Gastrocnemius medialis (tissue), 4 donors: ENCODE measurements around the gene C1orf116. TPM values are rescaled to one million over a fixed set of nuclear protein-coding genes. Genes with fewer than 3 reads are reported as not detected.

ENCODE experiments used
- ATAC-seq, 2 donors: fragments of 150-250 bp; one replicate each; pipeline ENCODE4 v1.9.1; 2016
- DNase-seq, 2 donors: peaks; one replicate each; pipeline ENCODE4 v3.0.0-alpha.2; 2019
- H3K27ac ChIP-seq, 4 donors: fragments of 200-600 bp; sonication (generic); 1 replicate in 1 of 4; 2 replicates in 3 of 4; pipeline ENCODE4 v1.5.1; 2016 to 2018; ENCODE audit warnings: mild to moderate bottlenecking in 2 of 4, moderate library complexity in 1 of 4
- H3K27me3 ChIP-seq, 3 donors: fragments of 200-600 bp; sonication (generic) in 2 of 3; 1 replicate in 1 of 3; 2 replicates in 2 of 3; pipeline versions ENCODE4 v1.5.1 to v1.6.0; 2016 to 2019; ENCODE audit warnings: mild to moderate bottlenecking in 1 of 3, moderate library complexity in 1 of 3
- H3K36me3 ChIP-seq, 2 donors: fragments of 200-600 bp; sonication (generic) in 1 of 2; one replicate each; pipeline ENCODE4 v1.5.1; 2017 to 2018
- H3K4me1 ChIP-seq, 2 donors: fragments of 200-600 bp; sonication (generic) in 1 of 2; one replicate each; pipeline ENCODE4 v1.5.1; 2016 to 2017; ENCODE audit warnings: mild to moderate bottlenecking in 2 of 2
- H3K4me3 ChIP-seq, 4 donors: fragments of 200-600 bp; sonication (generic) in 3 of 4; 1 replicate in 1 of 4; 2 replicates in 3 of 4; pipeline ENCODE4 v1.5.1; 2016 to 2019; ENCODE audit warnings: mild to moderate bottlenecking in 2 of 4
- H3K9me3 ChIP-seq, 3 donors: fragments of 200-600 bp; sonication (generic) in 2 of 3; 1 replicate in 1 of 3; 2 replicates in 2 of 3; pipeline ENCODE4 v1.5.1; 2016 to 2019
- POLR2A ChIP-seq, 2 donors: fragments of 450-650 bp; IDR thresholded peaks; one replicate each; pipeline ENCODE4 v1.6.1; 2017; ENCODE audit warnings: antibody characterized with exemption in 2 of 2, mild to moderate bottlenecking in 2 of 2, moderate library complexity in 2 of 2
- in situ Hi-C, 4 donors: fragments of 200-750 bp; cut with MboI; loops; one replicate each; pipeline versions ENCODE4 v1.15.0 to v1.8.0; 2017; ENCODE audit warnings: low sequenced_read_pairs in 4 of 4
- intact Hi-C: fragments of 100-400 bp; cut with DNase I; formaldehyde crosslinking; loops from one replicate; pipeline ENCODE4 v1.15.1; 2023; ENCODE audit warnings: low total_unique reads
- total RNA-seq, 4 donors: library from RNA; depleted of rRNA; stranded (reverse); fragments of >200 nt; gene quantifications; one replicate each; pipeline versions ENCODE4 v1.1.0 to v1.2.3, GENCODE V29; 2016
- TF ChIP-seq, protein P1 (sequence below), 5 experiments: fragments of 450-650 bp in 3 of 5; fragments of 200-600 bp in 2 of 5; sonication (generic) in 2 of 5; IDR thresholded peaks in 4 of 5; conservative IDR thresholded peaks in 1 of 5; 1 replicate in 4 of 5; 2 replicates in 1 of 5; pipeline ENCODE4 v1.5.1; 2016 to 2019; ENCODE audit warnings: antibody characterized with exemption in 5 of 5, mild to moderate bottlenecking in 3 of 5, moderate library complexity in 3 of 5

C1orf116 gene
- total RNA-seq, 4 donors from 2014 or later: 0.46 to 1.1 (median 0.65) TPM

DNA sequence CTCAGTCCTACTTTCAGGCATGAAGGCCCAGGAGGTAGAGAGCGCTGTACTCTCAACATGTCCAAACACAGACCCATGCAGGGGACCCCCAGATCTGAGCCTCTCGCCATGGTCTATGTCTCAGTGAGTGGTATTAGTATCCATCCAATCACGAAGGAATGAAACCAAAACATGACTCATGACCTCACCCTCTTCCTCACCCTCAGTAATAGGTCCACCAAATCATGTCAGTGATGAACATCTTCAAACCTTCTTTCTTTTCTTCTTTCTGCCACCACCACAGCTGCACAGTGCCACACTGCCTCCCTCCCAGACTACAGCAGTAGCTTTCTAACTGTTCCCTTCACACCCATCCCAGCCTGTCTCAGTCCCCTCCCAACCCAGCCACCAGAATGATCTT is 16.8 kb downstream of the C1orf116 start:
- TF ChIP-seq, protein P1, sequence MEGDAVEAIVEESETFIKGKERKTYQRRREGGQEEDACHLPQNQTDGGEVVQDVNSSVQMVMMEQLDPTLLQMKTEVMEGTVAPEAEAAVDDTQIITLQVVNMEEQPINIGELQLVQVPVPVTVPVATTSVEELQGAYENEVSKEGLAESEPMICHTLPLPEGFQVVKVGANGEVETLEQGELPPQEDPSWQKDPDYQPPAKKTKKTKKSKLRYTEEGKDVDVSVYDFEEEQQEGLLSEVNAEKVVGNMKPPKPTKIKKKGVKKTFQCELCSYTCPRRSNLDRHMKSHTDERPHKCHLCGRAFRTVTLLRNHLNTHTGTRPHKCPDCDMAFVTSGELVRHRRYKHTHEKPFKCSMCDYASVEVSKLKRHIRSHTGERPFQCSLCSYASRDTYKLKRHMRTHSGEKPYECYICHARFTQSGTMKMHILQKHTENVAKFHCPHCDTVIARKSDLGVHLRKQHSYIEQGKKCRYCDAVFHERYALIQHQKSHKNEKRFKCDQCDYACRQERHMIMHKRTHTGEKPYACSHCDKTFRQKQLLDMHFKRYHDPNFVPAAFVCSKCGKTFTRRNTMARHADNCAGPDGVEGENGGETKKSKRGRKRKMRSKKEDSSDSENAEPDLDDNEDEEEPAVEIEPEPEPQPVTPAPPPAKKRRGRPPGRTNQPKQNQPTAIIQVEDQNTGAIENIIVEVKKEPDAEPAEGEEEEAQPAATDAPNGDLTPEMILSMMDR (IDR thresholded peaks at IDR 0.05 in 4 of 5, conservative IDR thresholded peaks at IDR 0.05 in 1 of 5): no peak
- no peak for TF ChIP-seq POLR2A (IDR thresholded peaks at IDR 0.05)
- DNase-seq (no peak), ATAC-seq (no peak)
- no peak overlapping the region for H3K27ac ChIP-seq
- intact Hi-C loops (no loop called here), in situ Hi-C loops (no loop called here)
- H3K4me1 ChIP-seq: no peaks in the 10 kb centered on the region
- H3K27me3 ChIP-seq: no peaks in the 10 kb centered on the region
- H3K36me3 ChIP-seq: no peaks in the 10 kb centered on the region
- no peak overlapping the region for H3K4me3 ChIP-seq
- H3K9me3 ChIP-seq: no peaks in the 10 kb centered on the region

DNA sequence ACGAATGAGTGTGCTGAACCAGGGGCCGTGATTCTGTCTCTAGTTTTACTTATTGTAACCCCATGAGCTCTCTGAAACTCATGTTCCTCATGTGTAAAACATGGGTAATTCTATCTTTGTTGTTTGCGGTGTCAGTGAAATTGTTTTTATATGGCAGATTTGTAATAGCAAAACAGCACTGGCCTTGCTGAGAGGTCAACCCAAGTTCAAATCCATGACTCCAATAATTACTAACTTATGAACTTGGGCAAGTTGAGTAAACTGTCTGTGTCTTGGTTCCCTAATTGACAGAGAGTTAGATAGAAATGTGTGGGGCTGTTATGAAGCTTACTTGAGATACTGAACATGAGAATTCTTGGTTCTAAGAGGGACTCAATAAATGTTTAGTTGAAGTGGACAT is 17.8 kb downstream of the C1orf116 start:
- no peak overlapping the region for H3K27ac ChIP-seq

DNA sequence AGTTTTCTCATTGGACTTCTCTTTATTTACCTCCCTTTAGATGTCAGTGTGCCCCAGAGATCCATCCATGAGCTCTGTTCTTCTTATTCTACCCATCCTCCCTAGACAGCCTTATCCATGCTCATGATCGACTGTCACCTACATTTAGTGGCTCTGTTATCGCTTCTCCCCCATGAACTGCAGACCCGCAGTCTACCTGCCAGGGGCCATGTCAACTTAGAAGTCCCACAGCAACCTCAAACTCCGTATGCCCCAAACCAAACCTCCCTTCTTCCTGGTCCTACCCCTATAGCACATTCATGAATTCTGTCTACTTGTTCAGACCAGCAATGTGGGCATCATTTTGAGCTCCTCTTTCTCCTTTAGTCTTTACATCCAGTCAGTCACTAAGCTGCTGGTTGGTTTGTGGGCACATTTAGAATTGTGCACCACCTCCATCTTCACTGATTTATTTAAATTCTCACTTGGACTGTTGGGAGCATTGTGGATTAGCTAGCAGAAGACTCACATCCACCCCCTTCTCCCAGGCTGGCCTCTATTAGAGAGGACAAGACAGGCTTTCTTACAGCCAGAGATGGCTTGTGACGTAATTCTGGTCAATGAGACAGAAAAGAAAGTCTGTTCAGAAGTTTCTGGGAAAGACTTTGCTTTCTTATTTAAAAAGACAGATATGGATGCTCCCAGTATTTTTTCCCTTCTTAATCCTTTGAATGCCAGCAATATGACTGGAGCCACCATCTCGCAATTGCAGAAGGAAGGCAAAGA is 19.1 kb downstream of the C1orf116 start:
- intact Hi-C loops: no loop called here
- H3K36me3 ChIP-seq: no peaks in the 10 kb centered on the region

More for the DNA sequence above, 17.8 kb downstream of the C1orf116 start:
- Histone ChIP-seq H3K36me3 (no peaks in the 10 kb centered on the region), H3K9me3 (no peaks in the 10 kb centered on the region), H3K4me3 (no peak overlapping the region), H3K27me3 (no peaks in the 10 kb centered on the region), H3K4me1 (no peaks in the 10 kb centered on the region)
- no peak for ATAC-seq
- intact Hi-C loops: no loop called here
- DNase-seq: no peak
- in situ Hi-C loops: no loop called here
- no peak for TF ChIP-seq POLR2A (IDR thresholded peaks at IDR 0.05)
- TF ChIP-seq, protein P1 (IDR thresholded peaks at IDR 0.05 in 4 of 5, conservative IDR thresholded peaks at IDR 0.05 in 1 of 5): no peak

DNA sequence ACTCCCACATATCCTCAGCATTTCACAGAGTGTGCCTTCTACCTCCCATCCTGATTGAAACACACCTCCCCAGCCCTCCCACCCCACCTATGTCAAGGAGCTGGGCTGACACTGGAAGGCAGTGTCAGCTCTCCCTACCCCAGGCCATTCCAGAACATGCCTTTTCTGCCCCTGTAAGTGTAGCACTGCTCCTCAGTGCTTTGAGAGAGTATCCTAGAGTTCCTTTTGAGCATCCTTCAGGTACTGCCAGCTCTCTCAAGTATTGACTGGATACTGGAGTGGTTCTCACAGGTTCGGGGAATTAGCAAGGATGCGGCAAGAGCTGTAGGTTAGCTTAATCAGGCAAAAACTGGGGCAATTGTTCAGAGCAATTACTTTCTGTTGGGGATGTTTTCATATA is 21.8 kb downstream of the C1orf116 start:
- no peak for ATAC-seq
- Histone ChIP-seq H3K27ac (no peak overlapping the region), H3K9me3 (no peaks in the 10 kb centered on the region), H3K36me3 (no peaks in the 10 kb centered on the region), H3K27me3 (no peaks in the 10 kb centered on the region), H3K4me1 (no peaks in the 10 kb centered on the region), H3K4me3 (no peak overlapping the region)
- DNase-seq: no peak
- in situ Hi-C loops (no loop called here), intact Hi-C loops (no loop called here)
- TF ChIP-seq, protein P1 (IDR thresholded peaks at IDR 0.05 in 4 of 5, conservative IDR thresholded peaks at IDR 0.05 in 1 of 5): no peak
- no peak for TF ChIP-seq POLR2A (IDR thresholded peaks at IDR 0.05)

More for the DNA sequence above, 19.1 kb downstream of the C1orf116 start:
- ATAC-seq (no peak), DNase-seq (no peak)
- Histone ChIP-seq H3K27me3 (no peaks in the 10 kb centered on the region), H3K27ac (no peak overlapping the region), H3K9me3 (no peaks in the 10 kb centered on the region), H3K4me3 (no peak overlapping the region), H3K4me1 (no peaks in the 10 kb centered on the region)
- no peak for TF ChIP-seq POLR2A (IDR thresholded peaks at IDR 0.05)
- TF ChIP-seq, protein P1 (IDR thresholded peaks at IDR 0.05 in 4 of 5, conservative IDR thresholded peaks at IDR 0.05 in 1 of 5): no peak
- in situ Hi-C loops: no loop called here
